HepG2 (cell line): ENCODE measurements around the gene FOXK2. TPM values are rescaled to one million over a fixed set of nuclear protein-coding genes. Genes with fewer than 3 reads are reported as not detected.

Source experiments
- GPBP1L1 ChIP-seq: sonication (generic); formaldehyde crosslinking; IDR thresholded peaks from 2 replicates; pipeline ENCODE4 v1.5.0; 2020; ENCODE audit warnings: mild to moderate bottlenecking, missing genetic modification reagents
- HMG20B ChIP-seq: conservative IDR thresholded peaks from 2 replicates; pipeline ENCODE4 v1.6.1; 2016; ENCODE audit warnings: missing genetic modification reagents, missing compliant biosample characterization
- HNRNPK ChIP-seq: fragments of 200-400 bp; formaldehyde crosslinking; IDR thresholded peaks from 2 replicates; pipeline ENCODE4 v1.6.1; 2018; ENCODE audit warnings: low read length, low read depth, moderate library complexity, mild to moderate bottlenecking; ENCODE audit not compliant: poor library complexity, severe bottlenecking
- IKZF1 ChIP-seq: fragments of 450-650 bp; IDR thresholded peaks from 2 replicates; pipeline ENCODE4 v1.7.1; 2016
- ISX ChIP-seq: sonication (generic); formaldehyde crosslinking; conservative IDR thresholded peaks from 2 replicates; pipeline ENCODE4 v1.5.0; 2020; ENCODE audit warnings: missing genetic modification reagents
- JARID2 ChIP-seq: sonication (generic); formaldehyde crosslinking; IDR thresholded peaks from 2 replicates; pipeline ENCODE4 v1.8.1; 2023; ENCODE audit warnings: missing genetic modification reagents, inconsistent platforms; ENCODE audit not compliant: insufficient replicate concordance
- POLR2AphosphoS5 ChIP-seq: IDR thresholded peaks from 2 replicates; pipeline ENCODE4 v1.6.1; 2012; ENCODE audit warnings: low read depth, low read length
- PPARG ChIP-seq: conservative IDR thresholded peaks from 2 replicates; pipeline ENCODE4 v1.6.1; 2016; ENCODE audit warnings: missing biosample characterization, missing genetic modification reagents
- ZNF354B ChIP-seq: sonication (generic); formaldehyde crosslinking; IDR thresholded peaks from 2 replicates; pipeline ENCODE4 v1.8.0; 2022; ENCODE audit warnings: mild to moderate bottlenecking, missing genetic modification reagents
- ZNF44 ChIP-seq: sonication (generic); formaldehyde crosslinking; IDR thresholded peaks from 2 replicates; pipeline ENCODE4 v1.5.1; 2020; ENCODE audit warnings: mild to moderate bottlenecking, missing genetic modification reagents
- ZNF710 ChIP-seq: sonication (generic); formaldehyde crosslinking; IDR thresholded peaks from 2 replicates; pipeline ENCODE4 v1.5.0; 2020; ENCODE audit warnings: mild to moderate bottlenecking, missing genetic modification reagents, borderline replicate concordance
- ZNF891 ChIP-seq: sonication (generic); formaldehyde crosslinking; IDR thresholded peaks from 2 replicates; pipeline ENCODE4 v1.5.0; 2020; ENCODE audit warnings: mild to moderate bottlenecking, missing genetic modification reagents
- polyA plus RNA-seq, 8 experiments: library from polyadenylated mRNA; depleted of rRNA in 3 of 8; stranded (reverse) in 7 of 8; unstranded in 1 of 8; fragments of >200 nt; fragmentation: Illumina TruSeq in 4 of 8; extraction: Trizol in 4 of 8; gene quantifications; 2 replicates each; pipeline versions ENCODE4 v1.2.1 to v1.2.3, GENCODE V29; 2011 to 2016; ENCODE audit warnings: low read depth in 4 of 8, missing spikeins in 1 of 8, mixed read lengths in 1 of 8; ENCODE audit not compliant: insufficient read depth in 1 of 8
- total RNA-seq, 5 experiments: library from RNA; depleted of rRNA; stranded (reverse); fragments of >200 nt; fragmentation: Illumina TruSeq; extraction: Trizol; gene quantifications; 2 replicates each; pipeline ENCODE4 v1.2.3, GENCODE V29; 2016; ENCODE audit warnings: low read depth in 1 of 5
- TF ChIP-seq, protein P1 (sequence below): sonication (generic); formaldehyde crosslinking; IDR thresholded peaks from 2 replicates; pipeline ENCODE4 v1.4.0; 2020; ENCODE audit warnings: missing genetic modification reagents
- TF ChIP-seq, protein P2 (sequence below): sonication (generic); formaldehyde crosslinking; IDR thresholded peaks from 2 replicates; pipeline ENCODE4 v1.5.1; 2020; ENCODE audit warnings: mild to moderate bottlenecking, missing genetic modification reagents, moderate library complexity
- TF ChIP-seq, protein P3 (sequence below): sonication (generic); formaldehyde crosslinking; IDR thresholded peaks from 2 replicates; pipeline ENCODE4 v1.5.1; 2020; ENCODE audit warnings: missing genetic modification reagents, mild to moderate bottlenecking, borderline replicate concordance

The FOXK2 gene
- total and polyA plus RNA-seq, 2 of the 13 experiments (the other 11 are each of a cell fraction or from before 2014, with no cell fraction given): 67.1 to 67.2 TPM

DNA sequence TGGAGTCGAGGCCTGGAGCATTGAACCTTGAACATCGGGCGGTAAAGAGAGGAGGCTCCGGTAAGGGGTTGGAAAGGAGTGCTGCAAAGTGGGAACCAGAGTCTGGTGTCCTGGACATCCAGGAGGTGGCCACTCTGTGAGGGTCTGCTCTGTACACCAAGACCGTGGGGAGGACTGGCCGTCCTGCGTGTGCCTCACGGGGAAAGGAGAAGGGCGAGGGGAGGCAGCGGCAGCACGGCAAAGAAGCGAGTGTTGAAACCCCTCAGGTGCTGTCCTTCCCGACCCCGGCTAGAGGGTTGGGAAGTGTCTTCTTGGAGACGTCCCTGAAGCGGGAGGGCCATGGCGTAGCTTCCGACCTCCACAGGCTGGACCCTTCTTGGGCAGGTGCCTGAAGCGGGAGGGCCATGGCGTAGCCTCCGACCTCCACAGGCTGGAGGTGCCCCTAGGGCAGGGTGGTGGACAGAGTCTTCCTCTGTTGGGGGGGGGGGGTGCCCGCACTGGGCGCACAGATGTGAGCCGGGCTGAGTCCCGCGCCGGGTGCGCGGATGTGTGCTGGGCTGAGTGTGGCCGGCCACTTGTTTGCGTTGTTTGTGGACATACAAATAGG lies 42.0 kb downstream of the FOXK2 start (continued):
- TF ChIP-seq, protein P1, sequence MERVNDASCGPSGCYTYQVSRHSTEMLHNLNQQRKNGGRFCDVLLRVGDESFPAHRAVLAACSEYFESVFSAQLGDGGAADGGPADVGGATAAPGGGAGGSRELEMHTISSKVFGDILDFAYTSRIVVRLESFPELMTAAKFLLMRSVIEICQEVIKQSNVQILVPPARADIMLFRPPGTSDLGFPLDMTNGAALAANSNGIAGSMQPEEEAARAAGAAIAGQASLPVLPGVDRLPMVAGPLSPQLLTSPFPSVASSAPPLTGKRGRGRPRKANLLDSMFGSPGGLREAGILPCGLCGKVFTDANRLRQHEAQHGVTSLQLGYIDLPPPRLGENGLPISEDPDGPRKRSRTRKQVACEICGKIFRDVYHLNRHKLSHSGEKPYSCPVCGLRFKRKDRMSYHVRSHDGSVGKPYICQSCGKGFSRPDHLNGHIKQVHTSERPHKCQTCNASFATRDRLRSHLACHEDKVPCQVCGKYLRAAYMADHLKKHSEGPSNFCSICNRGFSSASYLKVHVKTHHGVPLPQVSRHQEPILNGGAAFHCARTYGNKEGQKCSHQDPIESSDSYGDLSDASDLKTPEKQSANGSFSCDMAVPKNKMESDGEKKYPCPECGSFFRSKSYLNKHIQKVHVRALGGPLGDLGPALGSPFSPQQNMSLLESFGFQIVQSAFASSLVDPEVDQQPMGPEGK (CRISPR knock-in tag): peak; percentile 59
- TF ChIP-seq ZNF891 (CRISPR knock-in tag) (0 out of 2 replicates have a peak, but pooled peaks have one; percentile 13), HNRNPK (no peak), ZNF44 (no peak), GPBP1L1 (CRISPR knock-in tag) (no peak), ISX (no peak), HMG20B (CRISPR knock-in tag) (no peak; the same call in 1 of the 2 replicates), POLR2AphosphoS5 (no peak), IKZF1 (no peak), ZNF710 (CRISPR knock-in tag) (peak; percentile 27; the same call in 1 of the 2 replicates), PPARG (peak; percentile 51; the same call in 1 of the 2 replicates), ZNF354B (CRISPR knock-in tag) (no peak), JARID2 (CRISPR knock-in tag) (no peak)
- TF ChIP-seq, protein P2, sequence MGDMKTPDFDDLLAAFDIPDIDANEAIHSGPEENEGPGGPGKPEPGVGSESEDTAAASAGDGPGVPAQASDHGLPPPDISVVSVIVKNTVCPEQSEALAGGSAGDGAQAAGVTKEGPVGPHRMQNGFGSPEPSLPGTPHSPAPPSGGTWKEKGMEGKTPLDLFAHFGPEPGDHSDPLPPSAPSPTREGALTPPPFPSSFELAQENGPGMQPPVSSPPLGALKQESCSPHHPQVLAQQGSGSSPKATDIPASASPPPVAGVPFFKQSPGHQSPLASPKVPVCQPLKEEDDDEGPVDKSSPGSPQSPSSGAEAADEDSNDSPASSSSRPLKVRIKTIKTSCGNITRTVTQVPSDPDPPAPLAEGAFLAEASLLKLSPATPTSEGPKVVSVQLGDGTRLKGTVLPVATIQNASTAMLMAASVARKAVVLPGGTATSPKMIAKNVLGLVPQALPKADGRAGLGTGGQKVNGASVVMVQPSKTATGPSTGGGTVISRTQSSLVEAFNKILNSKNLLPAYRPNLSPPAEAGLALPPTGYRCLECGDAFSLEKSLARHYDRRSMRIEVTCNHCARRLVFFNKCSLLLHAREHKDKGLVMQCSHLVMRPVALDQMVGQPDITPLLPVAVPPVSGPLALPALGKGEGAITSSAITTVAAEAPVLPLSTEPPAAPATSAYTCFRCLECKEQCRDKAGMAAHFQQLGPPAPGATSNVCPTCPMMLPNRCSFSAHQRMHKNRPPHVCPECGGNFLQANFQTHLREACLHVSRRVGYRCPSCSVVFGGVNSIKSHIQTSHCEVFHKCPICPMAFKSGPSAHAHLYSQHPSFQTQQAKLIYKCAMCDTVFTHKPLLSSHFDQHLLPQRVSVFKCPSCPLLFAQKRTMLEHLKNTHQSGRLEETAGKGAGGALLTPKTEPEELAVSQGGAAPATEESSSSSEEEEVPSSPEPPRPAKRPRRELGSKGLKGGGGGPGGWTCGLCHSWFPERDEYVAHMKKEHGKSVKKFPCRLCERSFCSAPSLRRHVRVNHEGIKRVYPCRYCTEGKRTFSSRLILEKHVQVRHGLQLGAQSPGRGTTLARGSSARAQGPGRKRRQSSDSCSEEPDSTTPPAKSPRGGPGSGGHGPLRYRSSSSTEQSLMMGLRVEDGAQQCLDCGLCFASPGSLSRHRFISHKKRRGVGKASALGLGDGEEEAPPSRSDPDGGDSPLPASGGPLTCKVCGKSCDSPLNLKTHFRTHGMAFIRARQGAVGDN (CRISPR knock-in tag): peak; percentile 81
- TF ChIP-seq, protein P3, sequence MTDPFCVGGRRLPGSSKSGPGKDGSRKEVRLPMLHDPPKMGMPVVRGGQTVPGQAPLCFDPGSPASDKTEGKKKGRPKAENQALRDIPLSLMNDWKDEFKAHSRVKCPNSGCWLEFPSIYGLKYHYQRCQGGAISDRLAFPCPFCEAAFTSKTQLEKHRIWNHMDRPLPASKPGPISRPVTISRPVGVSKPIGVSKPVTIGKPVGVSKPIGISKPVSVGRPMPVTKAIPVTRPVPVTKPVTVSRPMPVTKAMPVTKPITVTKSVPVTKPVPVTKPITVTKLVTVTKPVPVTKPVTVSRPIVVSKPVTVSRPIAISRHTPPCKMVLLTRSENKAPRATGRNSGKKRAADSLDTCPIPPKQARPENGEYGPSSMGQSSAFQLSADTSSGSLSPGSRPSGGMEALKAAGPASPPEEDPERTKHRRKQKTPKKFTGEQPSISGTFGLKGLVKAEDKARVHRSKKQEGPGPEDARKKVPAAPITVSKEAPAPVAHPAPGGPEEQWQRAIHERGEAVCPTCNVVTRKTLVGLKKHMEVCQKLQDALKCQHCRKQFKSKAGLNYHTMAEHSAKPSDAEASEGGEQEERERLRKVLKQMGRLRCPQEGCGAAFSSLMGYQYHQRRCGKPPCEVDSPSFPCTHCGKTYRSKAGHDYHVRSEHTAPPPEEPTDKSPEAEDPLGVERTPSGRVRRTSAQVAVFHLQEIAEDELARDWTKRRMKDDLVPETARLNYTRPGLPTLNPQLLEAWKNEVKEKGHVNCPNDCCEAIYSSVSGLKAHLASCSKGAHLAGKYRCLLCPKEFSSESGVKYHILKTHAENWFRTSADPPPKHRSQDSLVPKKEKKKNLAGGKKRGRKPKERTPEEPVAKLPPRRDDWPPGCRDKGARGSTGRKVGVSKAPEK (CRISPR knock-in tag): 0 out of 2 replicates have a peak, but pooled peaks have one; percentile 62
